Heart left ventricle (tissue), 13 donors: ENCODE results near the gene MYL7.

Experiments
- CTCF ChIP-seq, 12 donors: fragments of 200-600 bp; sonication (generic) in 4 of 12; IDR thresholded peaks; one replicate each; pipeline versions ENCODE4 v1.5.0 to v1.8.0; 2018 to 2022; ENCODE audit warnings: antibody characterized with exemption in 12 of 12, mild to moderate bottlenecking in 5 of 12
- POLR2A ChIP-seq, 2 donors: fragments of 450-650 bp; IDR thresholded peaks; one replicate each; pipeline ENCODE4 v1.6.1; 2017; ENCODE audit warnings: antibody characterized with exemption in 2 of 2, mild to moderate bottlenecking in 2 of 2, moderate library complexity in 2 of 2
- donor health status: ischemic (EF 13 %, LVEDD 7.1; RV severe dilation, severe dysfunction).
- donor health status: DM: no; HTN: yes; CAD: no.
- donor health status: DM: no; HTN: no; CAD: no.
- donor health status: ischemic (EF 25% LVEDD 6.9; RV normal size, moderate dysfunction).
- donor health status: ischemic (EF 25% LVEDD 5.7; RV mildly dilated, moderate dysfunction).
- donor health status: ischemic (EF 35%, LVEDD 5.7; RV mildly dilated, moderate dysfunction).
- donor health status: nonischemic (EF 11% LVEDD 7.7; RV severe dilation, severe dysfunction).
- donor health status: DM: yes; HTN: yes; CAD: no.
- donor health status: PGD.
- donor health status: ischemic (EF 29% LVEDD 5.4; RV normal size, mild dysfunction).
- donor health status: nonischemic (EF 23%, LVEDD 6.1; RV moderate dilation, normal function).

- no peak for TF ChIP-seq CTCF (IDR thresholded peaks at IDR 0.05)
- no peak for TF ChIP-seq POLR2A (IDR thresholded peaks at IDR 0.05)
Observed at GRCh38 chr7:44113764-44114354, 27.3 kb downstream of the MYL7 start.
